HG03103 (cell line): ENCODE data around the gene RFPL3.

ENCODE experiments used
- ATAC-seq: cut with Tn5 transposase; IDR thresholded peaks from one replicate; pipeline ENCODE4 v1.9.1; 2021; ENCODE audit warnings: low read depth; ENCODE audit not compliant: unreplicated experiment

Gene RFPL3

DNA sequence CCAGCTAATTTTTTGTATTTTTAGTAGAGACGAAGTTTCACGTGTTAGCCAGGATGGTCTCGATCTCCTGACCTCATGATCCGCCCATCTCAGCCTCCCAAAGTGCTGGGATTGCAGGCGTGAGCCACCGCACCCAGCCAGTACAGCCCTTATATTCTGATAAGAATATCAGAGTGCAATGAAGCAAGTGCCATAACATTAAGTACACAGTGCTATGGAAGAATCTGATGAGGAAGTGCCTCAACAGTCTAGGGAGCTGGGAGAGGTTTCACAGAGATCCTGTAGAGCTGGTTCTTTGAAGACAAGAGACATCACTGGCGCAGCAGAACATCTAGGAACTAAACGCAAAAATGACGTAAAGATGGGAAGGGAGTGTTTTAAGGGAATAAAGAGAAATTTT lies 52.3 kb downstream of the RFPL3 start:
- ATAC-seq, result no peak

GRCh38 chr22:32410459-32410858 lies 52.8 kb downstream of the RFPL3 start:
- no peak for ATAC-seq
